DMS 273 (cell line): ENCODE data around the gene TBC1D21.
A peak's percentile ranks its signal among the peaks of the same experiment; 100 is the strongest.

Source experiments
- DNase-seq: peaks from one replicate; lab custom pipeline; 2025; ENCODE audit not compliant: unreplicated experiment; lab: John Stamatoyannopoulos, UW

The TBC1D21 gene

GRCh38 chr15:73858062-73858461, 15.3 kb upstream of the TBC1D21 start:
- no peak for DNase-seq

- no peak for DNase-seq
Observed at GRCh38 chr15:73862276-73862675, 11.1 kb upstream of the TBC1D21 start.

- DNase-seq = no peak
Observed at GRCh38 chr15:73865379-73865778, 8.0 kb upstream of the TBC1D21 start.

- no peak for DNase-seq
Observed at GRCh38 chr15:73865904-73866303, 7.5 kb upstream of the TBC1D21 start.

- DNase-seq = no peak
Observed at GRCh38 chr15:73866481-73866880, 6.9 kb upstream of the TBC1D21 start.

GRCh38 chr15:73866881-73867410, 6.4 kb upstream of the TBC1D21 start:
- DNase-seq = no peak

- no peak for DNase-seq
Observed at GRCh38 chr15:73867426-73867825, 5.9 kb upstream of the TBC1D21 start.

- DNase-seq = no peak
Observed at GRCh38 chr15:73867956-73868355, 5.4 kb upstream of the TBC1D21 start.

GRCh38 chr15:73869216-73869995, 4.0 kb upstream of the TBC1D21 start:
- no peak for DNase-seq

GRCh38 chr15:73870700-73871408, 2.5 kb upstream of the TBC1D21 start:
- no peak for DNase-seq

- peak; percentile 11 for DNase-seq
Observed at GRCh38 chr15:73872346-73872745, 1.0 kb upstream of the TBC1D21 start.

- peak; percentile 80 for DNase-seq
Observed at GRCh38 chr15:73873889-73874511, 636 bp downstream of the TBC1D21 start.

- DNase-seq = no peak
Observed at GRCh38 chr15:73879426-73879825, 6.1 kb downstream of the TBC1D21 start.

GRCh38 chr15:73881579-73882320, 8.4 kb downstream of the TBC1D21 start:
- DNase-seq = no peak

- DNase-seq = no peak
Observed at GRCh38 chr15:73882761-73883419, 9.5 kb downstream of the TBC1D21 start.

- DNase-seq = no peak
Observed at GRCh38 chr15:73884159-73884558, 10.8 kb downstream of the TBC1D21 start.

- no peak for DNase-seq
Observed at GRCh38 chr15:73885954-73886700, 12.8 kb downstream of the TBC1D21 start.

GRCh38 chr15:73886717-73887345, 13.5 kb downstream of the TBC1D21 start:
- no peak for DNase-seq

- DNase-seq = no peak
Observed at GRCh38 chr15:73887481-73887880, 14.1 kb downstream of the TBC1D21 start.
